Measurements from ENCODE around the gene TMEM179.

Gene TMEM179

DNA sequence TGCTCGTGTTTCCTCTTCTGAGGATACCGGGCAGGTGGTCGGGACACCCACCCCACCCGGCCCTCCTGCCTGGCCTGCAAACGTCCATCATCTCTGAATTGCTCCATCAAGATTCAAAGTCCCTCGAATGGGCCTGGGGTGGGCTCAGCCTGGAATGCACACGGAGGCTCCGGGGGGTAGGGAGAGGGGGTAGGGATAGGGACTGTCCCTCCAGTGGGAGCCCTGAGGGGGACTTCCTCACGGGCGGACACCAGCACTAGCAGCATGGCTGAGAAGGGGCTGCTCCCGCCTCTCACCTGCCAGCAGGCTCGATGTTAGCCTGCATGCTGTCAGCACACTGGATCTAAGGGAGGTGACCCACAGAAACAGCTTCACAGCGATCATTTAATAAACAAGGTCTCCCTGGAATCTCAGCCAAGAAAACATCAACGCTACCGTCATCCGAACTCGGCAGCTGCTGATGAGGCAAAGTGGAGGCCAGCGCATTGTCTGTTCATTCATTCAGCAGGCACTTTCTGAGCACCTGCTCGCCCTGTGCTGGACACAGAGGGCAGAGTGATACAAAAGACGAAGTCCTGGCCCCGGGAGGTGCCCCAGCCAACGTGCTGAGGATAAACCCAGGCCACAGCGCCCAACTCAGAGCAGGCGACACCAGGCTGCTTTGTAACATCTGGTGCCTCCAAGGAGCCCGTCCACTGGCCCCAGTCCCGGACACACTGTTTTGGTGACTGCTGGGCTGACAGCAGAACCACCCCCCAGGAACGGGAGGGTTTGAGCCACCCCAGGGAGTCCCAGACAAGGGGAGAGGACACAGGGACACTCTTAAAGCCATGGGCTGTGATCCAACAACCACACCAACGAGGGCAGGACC, 6.3 kb downstream of the TMEM179 start:
- DNase-seq = no peak

- DNase-seq = no peak
Measured at GRCh38 chr14:104597576-104597975, 7.0 kb downstream of the TMEM179 start.

DNA sequence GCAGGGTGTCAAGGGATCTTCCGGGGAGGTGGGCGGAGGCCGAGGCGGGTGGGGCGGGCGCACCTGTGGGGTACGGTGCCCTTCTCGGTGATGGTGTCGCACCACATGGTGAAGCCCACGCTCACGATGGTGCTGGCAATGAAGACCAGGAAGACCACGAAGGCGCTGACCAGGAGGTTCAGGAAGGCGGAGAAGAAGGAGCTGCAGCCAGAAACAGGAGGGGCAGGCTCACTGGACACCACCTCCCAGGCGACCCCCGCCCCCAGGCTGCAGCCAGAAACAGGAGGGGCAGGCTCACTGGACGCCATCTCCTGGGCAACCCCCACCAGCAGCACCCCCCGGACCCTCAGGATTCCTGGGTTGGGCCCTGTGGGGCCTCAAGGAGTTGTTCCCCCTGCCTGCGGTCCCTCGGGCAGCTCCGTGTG, 7.6 kb downstream of the TMEM179 start:
- DNase-seq = no peak

DNA sequence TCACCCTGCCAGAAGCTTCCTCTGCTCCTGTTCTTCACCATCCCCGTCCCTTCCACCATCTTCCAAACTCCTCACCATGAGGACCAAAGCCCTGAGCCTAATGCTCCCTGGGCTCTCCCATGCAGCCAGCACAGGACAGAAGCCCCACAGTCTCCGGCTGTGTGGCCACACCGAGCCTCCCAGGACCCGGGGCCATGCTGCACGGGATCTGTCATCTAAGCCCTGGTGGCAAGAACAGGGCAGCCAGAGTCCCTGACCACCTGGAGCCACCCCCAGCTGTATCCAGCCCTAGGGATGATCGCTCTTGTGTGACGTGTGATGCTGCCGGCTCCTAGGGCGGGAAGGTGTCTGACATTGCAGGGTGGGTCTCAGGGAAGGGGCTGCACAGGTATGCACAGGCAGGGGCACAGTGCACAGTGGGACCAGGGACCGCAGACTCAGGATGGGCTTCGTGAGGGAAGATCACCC, 8.1 kb downstream of the TMEM179 start:
- no peak for DNase-seq

GRCh38 chr14:104595911-104596450, 8.6 kb downstream of the TMEM179 start:
- DNase-seq = no peak

DNA sequence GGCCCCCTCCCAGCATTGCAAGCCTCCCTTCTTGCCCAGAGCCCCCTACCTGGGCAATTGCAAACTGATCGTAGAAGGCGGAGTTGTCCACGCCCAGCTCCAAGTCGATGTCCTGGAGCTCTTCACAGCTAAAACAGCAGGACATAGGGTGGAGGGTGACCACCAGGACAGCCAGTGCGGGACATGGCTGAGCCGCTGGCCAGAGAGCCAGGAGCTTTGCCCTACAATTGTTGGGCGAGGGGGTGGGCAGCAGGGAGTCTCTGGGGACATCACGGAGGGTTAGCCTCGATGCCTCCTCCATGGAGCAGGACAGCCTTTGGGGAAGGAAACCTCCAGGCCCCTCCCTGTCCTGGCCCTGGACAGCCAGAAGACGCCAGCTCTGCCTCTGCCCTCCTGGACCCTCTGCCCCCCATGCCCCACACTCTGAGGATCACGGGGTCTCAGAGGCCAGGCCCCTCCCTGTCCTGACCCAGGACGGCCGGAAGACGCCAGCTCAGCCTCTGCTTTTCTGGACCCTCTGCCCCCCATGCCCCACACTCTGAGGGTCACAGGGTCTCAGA, 9.4 kb downstream of the TMEM179 start:
- DNase-seq = no peak

- no peak for DNase-seq
Measured at GRCh38 chr14:104594310-104595046, 10.1 kb downstream of the TMEM179 start.

DNA sequence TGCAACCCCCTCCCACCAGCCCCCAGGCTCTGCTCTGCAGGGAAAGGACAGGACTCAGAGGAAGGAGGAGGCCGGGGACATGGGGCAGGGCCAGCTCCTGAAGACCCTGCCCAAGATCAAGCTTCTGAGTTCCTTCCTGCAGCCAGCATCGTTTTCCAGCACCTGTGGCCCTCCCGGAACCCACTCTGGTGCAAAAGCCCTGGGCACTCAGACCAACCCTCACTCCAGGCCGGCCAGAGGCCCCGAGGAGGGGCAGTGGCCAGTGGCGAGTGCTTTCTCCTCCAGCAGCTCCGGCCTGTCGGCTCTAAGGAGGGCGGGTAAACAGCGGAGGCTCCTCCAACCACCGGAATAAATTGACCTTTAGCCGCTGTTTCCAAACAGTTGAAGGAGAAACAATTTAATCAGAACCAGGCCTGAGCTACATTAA, 10.8 kb downstream of the TMEM179 start:
- no peak for DNase-seq

GRCh38 chr14:104593241-104593701, 11.3 kb downstream of the TMEM179 start:
- DNase-seq = no peak

- no peak for DNase-seq
Measured at GRCh38 chr14:104592785-104593184, 11.8 kb downstream of the TMEM179 start.

GRCh38 chr14:104592292-104592672, 12.3 kb downstream of the TMEM179 start:
- DNase-seq = no peak

DNA sequence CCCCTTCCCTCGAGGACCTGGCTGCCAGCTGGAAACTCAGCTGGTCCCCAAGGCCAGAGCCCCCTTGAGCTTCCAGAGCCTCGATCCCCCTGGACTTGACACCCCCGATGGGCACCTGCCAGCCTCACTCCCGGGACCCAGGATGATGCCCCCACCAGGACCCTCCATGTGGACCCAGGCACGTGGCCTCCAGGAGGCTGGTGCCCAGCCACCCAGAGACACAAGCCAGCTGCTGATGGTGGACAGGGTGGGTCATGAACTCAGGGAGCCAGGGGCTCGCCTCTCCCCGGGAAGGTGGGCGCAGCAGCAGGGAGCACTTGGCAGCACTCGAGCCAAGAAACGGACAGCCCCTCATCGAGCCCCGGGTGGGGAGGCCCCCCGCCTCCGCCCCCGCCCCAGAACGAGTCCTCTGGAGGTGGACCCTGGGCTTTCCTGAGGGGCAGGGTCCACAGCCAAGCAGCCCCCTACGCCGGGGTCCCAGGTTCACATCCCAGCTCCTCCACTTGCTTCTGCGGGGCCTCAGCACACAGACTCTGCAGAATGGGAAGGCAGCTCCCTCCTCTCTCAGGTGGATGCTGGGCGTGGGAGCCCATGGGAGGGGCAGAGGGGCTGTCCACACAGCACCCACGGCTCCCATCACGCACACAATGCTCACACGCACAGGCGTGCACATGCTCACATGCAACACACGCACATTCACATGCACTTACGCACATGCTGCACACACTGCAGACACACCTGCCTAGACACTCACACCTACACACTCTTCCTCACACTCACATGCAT, 12.9 kb downstream of the TMEM179 start:
- DNase-seq = no peak

DNA sequence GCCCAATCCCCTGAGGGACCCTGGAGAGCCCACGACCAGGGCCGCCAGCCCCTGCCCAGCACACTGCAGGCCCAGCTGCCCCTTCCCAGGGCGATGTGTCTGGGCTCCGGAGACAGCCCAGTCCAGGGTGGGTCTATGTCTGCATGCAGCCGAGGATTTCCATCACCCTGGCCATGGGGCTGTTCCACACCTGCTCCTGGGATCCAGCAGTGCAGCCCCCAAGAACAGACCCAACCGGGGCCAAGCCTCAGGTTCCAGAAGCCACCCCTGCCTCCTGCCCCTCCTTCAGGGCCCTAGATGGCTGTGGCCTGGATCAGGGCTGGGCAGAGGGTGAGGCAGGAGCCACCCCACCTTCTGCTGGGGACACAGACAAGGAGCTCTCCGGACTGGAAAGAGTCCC, 13.5 kb downstream of the TMEM179 start:
- DNase-seq = no peak

- DNase-seq = no peak
Measured at GRCh38 chr14:104590240-104590965, 14.2 kb downstream of the TMEM179 start.

DNA sequence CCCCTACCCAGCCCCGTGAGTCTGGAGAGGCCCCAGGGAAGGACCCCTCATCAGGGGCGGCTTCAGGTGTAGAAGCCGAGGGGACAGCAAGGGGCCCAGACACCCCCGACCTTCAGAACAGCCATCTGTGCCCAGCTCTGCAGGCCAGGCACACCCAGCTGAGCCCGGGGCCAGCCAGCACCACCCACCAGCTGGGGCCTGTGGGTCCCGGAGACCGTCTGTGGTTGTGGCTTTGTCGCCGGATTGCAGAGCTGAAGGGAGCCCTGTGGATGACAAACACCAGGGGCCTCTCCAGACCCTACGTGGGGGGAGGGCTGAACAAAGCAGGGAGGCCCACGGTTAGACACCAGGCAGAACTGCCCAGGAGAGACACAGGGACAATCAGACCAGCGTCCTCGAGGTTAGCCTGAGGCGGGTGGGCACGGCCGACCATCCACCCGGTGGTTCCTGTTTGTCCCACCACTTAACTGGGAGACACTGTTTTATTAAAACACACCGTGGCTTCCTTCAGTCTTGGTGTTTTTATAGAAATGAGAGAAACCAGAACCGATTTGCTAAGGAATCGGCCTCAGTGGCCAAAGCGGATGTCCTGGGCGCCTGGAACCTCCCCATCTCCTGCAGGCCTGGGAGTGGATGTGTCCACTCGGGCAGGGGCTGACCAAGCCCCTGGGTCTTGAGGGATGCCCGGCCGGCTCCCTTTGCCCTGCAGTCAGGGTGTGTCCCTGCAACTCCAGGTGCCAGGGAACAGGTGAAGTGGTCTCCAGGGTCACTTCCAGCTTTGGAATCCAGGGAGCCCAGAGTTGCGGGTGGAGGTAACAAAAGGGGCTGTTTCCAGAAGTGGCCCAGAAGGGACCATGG, 15.0 kb downstream of the TMEM179 start:
- no peak for DNase-seq

DNA sequence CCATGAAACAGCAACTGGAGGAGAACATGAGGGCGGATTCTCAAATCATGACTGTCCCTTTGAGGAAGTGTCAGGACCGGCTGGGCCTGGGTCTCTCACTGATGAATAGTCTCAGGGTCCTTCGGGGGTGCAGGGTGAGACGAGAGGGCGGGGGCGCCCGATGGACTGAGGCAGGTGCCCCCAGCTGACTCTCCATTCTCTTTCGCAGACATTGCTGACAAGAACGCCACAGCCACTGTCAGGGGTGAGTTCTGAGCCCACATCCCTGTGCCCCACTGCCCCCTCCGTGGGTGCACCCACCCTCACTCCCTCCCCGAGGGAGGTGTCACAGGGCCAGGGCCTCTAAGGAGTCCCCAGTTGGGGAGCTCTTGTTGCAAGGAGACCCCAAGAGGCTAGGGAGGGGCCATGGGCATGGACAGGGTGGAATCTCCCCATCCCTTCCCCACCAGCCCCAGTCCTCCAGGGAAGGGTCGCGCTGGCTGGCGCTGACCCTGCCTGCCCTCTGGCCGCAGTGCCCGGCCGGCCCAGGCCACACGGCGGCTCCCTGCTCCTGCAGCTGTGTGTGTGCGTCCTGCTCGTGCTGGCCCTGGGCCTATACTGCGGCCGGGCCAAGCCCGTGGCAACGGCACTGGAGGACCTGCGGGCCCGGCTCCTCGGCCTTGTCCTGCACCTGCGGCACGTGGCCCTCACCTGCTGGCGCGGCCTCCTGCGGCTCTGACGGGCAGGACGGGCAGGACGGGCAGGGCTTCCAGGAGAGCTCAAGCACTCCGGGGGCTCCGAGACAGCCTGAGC, 16.3 kb downstream of the TMEM179 start:
- no peak for DNase-seq

- no peak for DNase-seq
Measured at GRCh38 chr14:104587641-104588040, 16.9 kb downstream of the TMEM179 start.

- no peak for DNase-seq
Measured at GRCh38 chr14:104586832-104587620, 17.5 kb downstream of the TMEM179 start.

Data from DMS153 (cell line).